Immature natural killer cell (primary cell): ENCODE measurements around the gene ATP5PF. TPM values are rescaled to one million over a fixed set of nuclear protein-coding genes. Genes with fewer than 3 reads are reported as not detected.
A peak's percentile ranks its signal among the peaks of the same experiment; 100 is the strongest.
"Not testable (repeated sequence)": the region's sequence is repeated elsewhere in the genome, so short reads cannot be mapped to it uniquely, and the experiment has no call there.

Experiments
- DNase-seq, 3 donors: peaks; one replicate each; pipeline ENCODE4 v3.0.0; 2022; ENCODE audit warnings: mixed read lengths in 1 of 3
- H3K27ac Mint-ChIP-seq, 6 donors: one replicate each; pipeline ENCODE4 v1.8.0; 2020; ENCODE audit warnings: mixed read lengths in 6 of 6, mild to moderate bottlenecking in 5 of 6, inconsistent platforms in 4 of 6, moderate library complexity in 3 of 6
- H3K27me3 Mint-ChIP-seq, 3 donors: one replicate each; pipeline ENCODE4 v1.8.0; 2020 to 2021; ENCODE audit warnings: low read depth in 3 of 3, mild to moderate bottlenecking in 3 of 3, mixed read lengths in 3 of 3, moderate library complexity in 3 of 3, inconsistent platforms in 1 of 3
- H3K36me3 Mint-ChIP-seq, 3 donors: one replicate each; pipeline ENCODE4 v1.8.0; 2020; ENCODE audit warnings: mixed read lengths in 3 of 3, inconsistent platforms in 2 of 3, mild to moderate bottlenecking in 2 of 3
- H3K4me1 Mint-ChIP-seq, 2 donors: one replicate each; pipeline ENCODE4 v1.8.0; 2020; ENCODE audit warnings: inconsistent platforms in 2 of 2, mild to moderate bottlenecking in 2 of 2, mixed read lengths in 2 of 2, moderate library complexity in 1 of 2
- H3K4me3 Mint-ChIP-seq, 5 donors: one replicate each; pipeline ENCODE4 v1.8.0; 2020; ENCODE audit warnings: mild to moderate bottlenecking in 5 of 5, mixed read lengths in 5 of 5, inconsistent platforms in 3 of 5, moderate library complexity in 3 of 5
- H3K9me3 Mint-ChIP-seq, 6 donors: one replicate each; pipeline ENCODE4 v1.8.0; 2020; ENCODE audit warnings: mild to moderate bottlenecking in 6 of 6, mixed read lengths in 6 of 6, inconsistent platforms in 4 of 6, moderate library complexity in 3 of 6
- polyA plus RNA-seq, 3 donors: library from polyadenylated mRNA; unstranded; fragments of 300-500 nt; fragmentation: Illumina TruSeq; gene quantifications; one replicate each; pipeline ENCODE4 v1.2.3, GENCODE V29; 2021

ATP5PF gene
- polyA plus RNA-seq, 3 donors from 2014 or later, result 343 to 470 (median 345) TPM

DNA sequence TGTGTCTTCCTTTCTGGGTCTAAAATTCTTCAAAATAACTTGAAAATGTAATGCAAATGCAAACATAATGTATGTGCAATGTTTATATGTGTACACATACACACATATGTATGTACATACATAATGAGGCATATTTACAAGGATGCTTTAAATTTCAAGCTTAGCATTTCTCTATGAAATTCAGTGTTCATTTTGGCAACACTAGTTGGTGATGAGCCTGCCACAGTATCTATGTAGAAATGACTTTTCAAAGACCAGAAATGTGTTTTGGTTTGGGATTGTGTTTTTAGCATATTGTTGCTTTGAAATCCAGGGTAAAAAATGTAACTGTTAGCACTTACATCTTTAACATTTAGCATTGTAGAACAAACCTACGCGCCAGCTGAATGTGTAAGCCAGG lies 10.2 kb upstream of the ATP5PF start:
- Mint-ChIP-seq H3K27ac (no peak overlapping the region), H3K9me3 (no peaks in the 10 kb centered on the region), H3K4me1 (peaks cover 9 to 35% of the 10 kb centered on the region in 2 donors), H3K36me3 (peaks cover 0 to 14% (median 4%) of the 10 kb centered on the region in 3 donors), H3K27me3 (peaks cover 0 to 3% (median 0%) of the 10 kb centered on the region in 3 donors), H3K4me3 (no peak overlapping the region)
- DNase-seq, result no peak

DNA sequence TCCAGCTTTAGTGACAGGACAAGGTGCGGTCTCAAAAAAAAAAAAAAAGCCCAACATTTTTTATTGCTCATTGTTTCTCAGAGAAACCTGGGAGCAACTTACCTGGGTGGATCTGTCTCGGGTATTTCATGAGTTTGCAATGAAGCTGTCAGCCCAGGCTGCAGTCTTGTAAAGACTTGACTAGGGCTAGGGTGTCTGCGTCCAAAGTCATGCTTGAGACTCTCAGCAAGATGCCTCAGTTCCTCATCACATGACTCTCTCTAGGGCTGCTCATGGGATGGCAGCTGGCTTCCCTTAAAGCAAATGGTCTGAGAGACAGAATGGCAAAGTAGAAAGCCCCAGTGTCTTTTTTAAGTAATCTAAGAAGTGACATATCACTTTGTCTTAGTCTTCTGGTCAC lies 8.2 kb upstream of the ATP5PF start:
- H3K27ac Mint-ChIP-seq, result no peak overlapping the region
- no peak overlapping the region for H3K4me3 Mint-ChIP-seq
- no peaks in the 10 kb centered on the region for H3K27me3 Mint-ChIP-seq
- H3K4me1 Mint-ChIP-seq, result peaks cover 9 to 45% of the 10 kb centered on the region in 2 donors
- H3K9me3 Mint-ChIP-seq, result no peaks in the 10 kb centered on the region
- peaks cover 0 to 14% (median 0%) of the 10 kb centered on the region in 3 donors for H3K36me3 Mint-ChIP-seq
- DNase-seq, result no peak

DNA sequence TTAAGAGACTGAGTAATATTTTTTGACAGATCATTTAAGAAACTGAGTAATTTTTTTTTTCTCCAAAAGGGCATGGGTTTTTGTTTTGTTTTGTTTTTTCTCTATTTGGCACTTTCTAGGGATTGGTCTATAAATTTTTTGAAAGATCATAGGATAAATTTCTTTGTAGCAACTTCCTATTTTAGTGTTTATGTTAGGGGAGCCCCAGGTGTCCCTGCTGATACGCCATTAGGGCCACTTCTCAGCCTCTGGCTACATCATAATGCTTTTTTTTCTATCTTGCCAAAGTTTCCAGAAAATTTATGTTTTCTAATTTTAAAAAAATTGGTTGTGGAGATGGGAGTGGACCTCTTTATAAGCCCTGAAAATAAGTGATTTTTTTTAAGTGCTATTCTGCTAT lies 2.7 kb upstream of the ATP5PF start:
- Mint-ChIP-seq H3K4me1 (peaks cover 42 to 82% of the 10 kb centered on the region in 2 donors), H3K27ac (peak overlapping the region in 2 of 6 donors; percentile 21 to 52), H3K4me3 (peak overlapping the region in 2 of 5 donors; percentile 35 to 95), H3K36me3 (peaks cover 0 to 7% (median 0%) of the 10 kb centered on the region in 3 donors), H3K9me3 (no peaks in the 10 kb centered on the region), H3K27me3 (peaks cover 9 to 16% (median 12%) of the 10 kb centered on the region in 3 donors)
- DNase-seq, result no peak

DNA sequence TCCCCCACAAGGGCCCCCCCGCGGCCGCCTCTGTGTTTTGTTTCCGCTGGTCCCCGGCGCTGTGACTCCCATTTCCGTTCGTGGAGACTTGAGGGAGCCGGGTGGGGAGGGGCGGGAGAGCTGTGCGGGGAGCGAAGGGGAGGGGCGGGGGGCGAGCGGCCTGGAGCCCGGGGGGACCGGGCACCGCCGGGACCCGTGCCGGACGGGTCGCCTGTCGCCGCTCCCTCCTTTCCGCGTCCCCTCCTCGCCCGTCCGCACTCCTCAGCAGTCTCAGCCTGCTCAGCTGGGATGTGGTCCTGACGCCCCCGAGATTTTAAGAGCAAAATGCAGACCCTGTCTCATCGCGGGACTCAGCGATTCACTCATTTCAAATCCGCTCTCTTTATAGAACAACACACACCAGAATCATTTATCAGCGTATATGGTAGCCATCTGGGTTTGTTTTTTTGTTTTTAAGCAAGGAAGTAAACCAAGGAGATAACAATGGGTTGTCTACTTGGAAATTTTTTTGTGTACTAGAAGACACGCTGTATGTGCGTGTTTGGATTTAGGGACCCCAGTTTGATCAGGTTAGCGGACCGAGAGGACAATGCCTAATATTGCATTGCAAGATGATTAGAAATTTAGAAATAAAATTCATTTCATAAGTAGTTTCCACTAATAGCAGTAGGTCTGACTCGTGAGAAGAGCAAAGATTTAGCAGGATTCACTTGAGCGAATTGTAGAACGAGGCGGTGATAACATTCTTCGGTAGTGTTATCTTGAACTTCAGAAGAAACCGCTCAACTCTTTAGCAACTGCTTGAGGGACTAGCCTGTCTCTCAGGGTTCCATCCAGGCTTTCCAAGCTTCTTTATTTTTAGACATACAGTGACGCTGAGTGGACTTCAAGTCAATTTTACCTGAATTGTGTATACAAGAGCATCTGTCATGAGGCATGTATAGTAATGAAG lies 1.2 kb upstream of the ATP5PF start:
- H3K27me3 Mint-ChIP-seq, result peaks cover 9 to 16% (median 12%) of the 10 kb centered on the region in 3 donors
- H3K9me3 Mint-ChIP-seq, result no peaks in the 10 kb centered on the region
- peak overlapping the region; percentile 96 to 99 (median 97) for H3K27ac Mint-ChIP-seq
- no peaks in the 10 kb centered on the region for H3K36me3 Mint-ChIP-seq
- H3K4me1 Mint-ChIP-seq, result peaks cover 40 to 74% of the 10 kb centered on the region in 2 donors
- peak overlapping the region; percentile 95 to 100 (median 99) for H3K4me3 Mint-ChIP-seq
- no peak for DNase-seq

DNA sequence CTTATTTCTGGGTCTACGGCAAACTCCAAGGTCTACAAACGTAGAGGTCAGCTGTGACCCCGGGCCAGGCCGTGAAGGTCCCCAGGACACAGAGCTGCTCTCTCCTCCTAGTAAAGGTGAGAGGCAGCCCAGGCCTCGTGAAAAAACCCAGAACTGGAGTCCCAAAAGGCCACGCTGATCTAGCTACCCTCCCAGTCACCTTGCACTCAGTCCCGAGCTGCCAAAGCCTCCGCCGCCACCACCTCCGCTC lies 125 bp downstream of the ATP5PF start:
- H3K4me3 Mint-ChIP-seq, result peak overlapping the region; percentile 99 to 100 (median 99)
- H3K27ac Mint-ChIP-seq, result peak overlapping the region; percentile 97 to 100 (median 99)
- H3K36me3 Mint-ChIP-seq, result peaks cover 4% of the 10 kb centered on the region in 3 donors
- no peaks in the 10 kb centered on the region for H3K9me3 Mint-ChIP-seq
- no peak for DNase-seq
- peaks cover 41 to 67% of the 10 kb centered on the region in 2 donors for H3K4me1 Mint-ChIP-seq
- peaks cover 9 to 16% (median 12%) of the 10 kb centered on the region in 3 donors for H3K27me3 Mint-ChIP-seq

DNA sequence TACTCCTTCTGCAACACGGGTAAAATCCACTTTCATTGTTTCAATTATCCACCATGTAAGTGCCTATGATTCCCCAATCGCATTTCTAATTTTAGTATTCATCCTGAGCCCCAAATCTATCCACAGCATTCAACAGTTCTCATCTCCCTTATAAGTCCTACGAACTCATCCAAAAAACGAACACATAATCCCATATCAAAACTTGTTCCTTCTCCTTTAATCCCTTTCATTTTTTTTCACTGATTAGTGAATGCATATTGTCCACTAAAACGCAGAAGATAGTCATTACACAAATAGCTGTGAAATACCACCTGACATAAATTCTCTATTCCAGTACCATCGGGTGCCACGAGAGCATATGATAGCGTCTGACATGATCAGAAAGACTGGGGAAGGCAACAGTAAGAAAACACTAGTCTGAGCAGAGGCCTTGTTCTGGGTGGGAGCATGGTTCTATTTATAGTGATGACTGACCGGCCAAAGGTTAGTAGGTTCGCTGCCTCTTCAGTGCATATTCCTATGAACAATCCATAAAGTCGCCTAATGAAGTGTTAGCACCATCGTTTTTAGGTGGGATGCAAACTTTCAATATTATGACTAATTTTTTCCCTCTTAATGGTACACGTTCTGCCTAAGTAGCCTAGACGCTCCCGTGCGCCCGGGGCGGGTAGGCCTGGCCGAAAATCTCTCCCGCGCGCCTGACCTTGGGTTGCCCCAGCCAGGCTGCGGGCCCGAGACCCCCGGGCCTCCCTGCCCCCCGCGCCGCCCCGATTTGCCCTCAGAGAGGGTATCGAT lies 648 bp downstream of the ATP5PF start:
- Mint-ChIP-seq H3K27ac (peak overlapping the region; percentile 97 to 100 (median 99)), H3K4me1 (peaks cover 38 to 61% of the 10 kb centered on the region in 2 donors), H3K27me3 (peaks cover 9 to 16% (median 12%) of the 10 kb centered on the region in 3 donors), H3K36me3 (peaks cover 4 to 9% (median 4%) of the 10 kb centered on the region in 3 donors), H3K9me3 (no peaks in the 10 kb centered on the region), H3K4me3 (peak overlapping the region; percentile 99 to 100 (median 99))
- DNase-seq, result peak in 2 of 3 donors; percentile 5 to 17

DNA sequence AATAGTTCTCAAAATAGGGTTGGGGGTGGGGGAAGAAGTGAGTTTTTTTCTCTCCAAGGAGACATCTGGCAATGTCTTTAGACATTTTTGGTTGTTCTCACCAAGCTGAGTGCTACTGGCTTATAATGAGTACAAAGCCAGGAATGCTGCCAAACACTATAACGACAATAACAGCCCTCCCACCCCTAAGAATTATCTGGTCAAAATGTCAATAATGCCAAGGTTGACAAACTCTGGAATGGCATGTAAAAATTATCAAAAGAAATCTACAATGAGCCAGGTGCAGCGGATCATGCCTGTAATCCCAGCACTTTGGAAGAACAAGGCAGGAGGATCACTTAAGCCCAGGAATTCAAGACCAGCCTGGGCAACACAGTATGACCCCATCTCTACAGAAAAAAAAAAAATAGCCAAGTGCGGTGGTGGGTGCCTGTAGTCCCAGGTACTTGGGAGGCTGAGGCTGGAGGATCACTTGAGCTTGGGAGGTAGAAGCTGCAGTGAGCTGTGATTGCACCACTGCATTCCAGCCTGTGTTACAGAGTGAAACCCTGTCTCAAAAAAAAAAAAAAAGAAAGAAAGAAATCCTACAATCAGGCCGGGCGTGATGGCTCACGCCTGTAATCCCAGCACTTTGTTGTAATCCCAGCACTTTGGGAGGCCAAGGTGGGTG lies 2.5 kb downstream of the ATP5PF start:
- H3K27me3 Mint-ChIP-seq, result peaks cover 9 to 16% (median 12%) of the 10 kb centered on the region in 3 donors
- DNase-seq, result no peak
- H3K27ac Mint-ChIP-seq, result no peak overlapping the region
- peak overlapping the region in 2 of 5 donors; percentile 4 to 12 for H3K4me3 Mint-ChIP-seq
- H3K9me3 Mint-ChIP-seq, result no peaks in the 10 kb centered on the region
- peaks cover 33 to 43% of the 10 kb centered on the region in 2 donors for H3K4me1 Mint-ChIP-seq
- peaks cover 9 to 22% (median 10%) of the 10 kb centered on the region in 3 donors for H3K36me3 Mint-ChIP-seq

DNA sequence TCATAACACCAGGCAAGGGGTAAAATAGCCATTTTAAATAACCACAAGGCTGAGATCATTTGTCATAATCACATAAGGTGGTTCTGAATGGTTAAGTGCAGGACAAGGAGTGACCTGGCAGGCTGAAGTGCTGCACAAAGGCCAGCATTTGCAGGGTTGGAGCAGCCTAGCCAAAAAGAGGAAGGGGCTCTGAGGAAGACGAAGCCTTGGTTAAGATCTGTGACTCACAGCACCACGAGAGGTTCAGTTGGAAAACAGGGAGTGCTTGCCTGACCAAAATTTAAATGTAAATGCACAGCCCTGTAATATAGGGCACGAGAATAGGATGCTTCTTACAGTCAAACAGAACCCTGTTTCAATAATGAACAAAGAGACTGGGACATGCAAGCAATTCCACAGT lies 12.1 kb downstream of the ATP5PF start:
- Mint-ChIP-seq H3K27ac (peak overlapping the region in 1 of 6 donors; percentile 0), H3K36me3 (peaks cover 10 to 39% (median 22%) of the 10 kb centered on the region in 3 donors)

DNA sequence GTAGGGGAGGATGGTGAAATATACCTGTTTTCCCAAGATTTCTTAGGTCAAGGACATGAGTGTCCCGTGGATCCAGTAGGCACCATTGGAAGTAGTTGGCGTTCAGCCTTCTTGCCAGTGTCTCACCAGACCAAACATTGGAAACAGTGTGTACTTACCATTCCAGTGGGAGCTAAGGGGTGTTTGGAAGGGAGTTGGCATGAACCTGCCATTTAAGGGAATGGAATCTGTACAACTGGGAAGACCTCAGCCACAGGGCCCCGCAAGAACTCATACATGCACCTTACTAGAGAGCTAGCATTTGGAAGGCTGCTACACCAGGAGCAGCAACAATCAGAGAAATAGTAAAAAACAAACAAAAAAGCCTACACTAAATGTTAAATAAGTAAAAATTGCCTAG lies 12.7 kb downstream of the ATP5PF start:
- Mint-ChIP-seq H3K27ac (no peak overlapping the region), H3K4me3 (no peak overlapping the region), H3K9me3 (no peaks in the 10 kb centered on the region), H3K27me3 (peaks cover 0 to 3% (median 0%) of the 10 kb centered on the region in 3 donors), H3K36me3 (peaks cover 11 to 38% (median 22%) of the 10 kb centered on the region in 3 donors), H3K4me1 (no peaks in the 10 kb centered on the region)
- DNase-seq, result no peak

More for the DNA sequence above, 12.1 kb downstream of the ATP5PF start:
- Mint-ChIP-seq H3K27me3 (peaks cover 0 to 3% (median 0%) of the 10 kb centered on the region in 3 donors), H3K4me3 (no peak overlapping the region), H3K4me1 (no peaks in the 10 kb centered on the region), H3K9me3 (no peaks in the 10 kb centered on the region)
- DNase-seq, result no peak

DNA sequence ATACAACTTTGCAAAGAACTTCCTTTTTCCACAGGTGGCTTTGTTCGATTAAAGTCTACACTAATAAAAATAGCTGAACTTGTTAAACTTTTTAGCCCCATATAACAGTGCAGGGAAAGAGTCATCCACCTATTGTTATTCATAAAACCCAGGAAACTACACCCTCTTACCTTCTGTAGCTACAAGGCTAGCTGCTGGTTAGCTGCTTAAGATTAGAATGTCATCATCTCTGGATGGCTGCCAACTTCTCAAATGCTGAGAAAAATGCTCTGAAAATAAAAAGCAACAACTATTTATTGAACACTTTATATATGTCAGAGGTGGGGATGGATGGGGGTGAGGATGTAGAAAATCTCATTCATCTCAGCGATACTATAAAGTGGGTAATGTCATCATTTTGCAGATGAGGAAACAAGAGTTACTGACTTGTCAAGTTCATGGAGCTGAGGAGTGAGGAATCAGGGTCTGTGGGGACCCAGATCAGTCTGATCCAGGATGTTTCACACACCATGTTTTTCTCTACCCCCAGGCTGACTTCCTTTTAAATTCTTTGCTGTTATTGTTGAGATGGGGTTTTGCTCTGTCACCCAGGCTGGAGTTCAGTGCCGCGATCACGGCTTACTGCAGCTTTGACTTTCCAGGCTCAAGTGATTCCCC lies 17.1 kb downstream of the ATP5PF start:
- H3K9me3 Mint-ChIP-seq, result no peaks in the 10 kb centered on the region

DNA sequence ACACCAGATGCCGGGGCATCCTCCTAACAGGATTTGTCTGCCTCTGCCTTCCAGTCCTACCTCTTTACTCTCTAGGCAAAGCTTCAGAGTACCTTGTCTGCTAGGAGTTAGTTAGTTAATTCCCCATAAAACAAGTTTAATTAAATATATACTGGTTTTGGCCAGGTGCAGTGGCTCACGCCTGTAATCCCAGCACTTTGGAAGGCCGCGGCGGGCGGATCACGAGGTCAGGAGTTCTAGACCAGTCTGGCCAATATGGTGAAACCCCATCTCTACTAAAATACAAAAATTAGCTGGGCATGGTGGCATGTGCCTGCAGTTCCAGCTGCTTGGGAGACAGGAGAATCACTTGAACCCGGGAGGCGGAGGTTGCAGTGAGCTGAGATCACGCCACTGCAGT lies 20.6 kb downstream of the ATP5PF start:
- H3K27me3 Mint-ChIP-seq, H3K4me1 Mint-ChIP-seq, H3K4me3 Mint-ChIP-seq, H3K27ac Mint-ChIP-seq, DNase-seq, H3K36me3 Mint-ChIP-seq, H3K9me3 Mint-ChIP-seq: not testable (repeated sequence)

More for the DNA sequence above, 17.1 kb downstream of the ATP5PF start:
- Mint-ChIP-seq H3K27ac (peak overlapping the region in 1 of 6 donors; percentile 24), H3K4me1 (no peaks in the 10 kb centered on the region), H3K36me3 (peaks cover 9 to 17% (median 12%) of the 10 kb centered on the region in 3 donors), H3K4me3 (no peak overlapping the region), H3K27me3 (peaks cover 0 to 3% (median 0%) of the 10 kb centered on the region in 3 donors)
- DNase-seq, result no peak

DNA sequence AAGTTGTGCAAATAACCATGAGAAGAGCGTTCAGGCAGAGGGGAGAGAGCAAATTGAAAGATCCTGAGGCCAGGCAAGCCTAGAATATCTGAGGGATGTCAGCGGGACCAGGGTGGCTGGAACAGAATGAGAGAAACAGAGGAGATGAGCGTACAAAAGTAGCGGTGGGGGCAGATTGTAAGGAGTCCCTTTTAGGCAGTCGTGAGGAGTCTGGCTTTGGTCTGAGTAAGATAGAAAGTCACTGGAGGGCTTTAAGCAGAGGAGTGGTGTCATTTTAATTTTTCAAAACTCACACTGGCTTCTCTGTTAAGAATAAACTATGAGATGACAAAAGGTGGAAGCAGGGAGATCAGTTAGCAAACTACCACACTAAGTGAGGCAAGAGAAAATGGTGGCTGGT lies 24.2 kb downstream of the ATP5PF start:
- peak overlapping the region in 1 of 6 donors; percentile 29 for H3K27ac Mint-ChIP-seq
- DNase-seq, result no peak
- no peaks in the 10 kb centered on the region for H3K27me3 Mint-ChIP-seq
- H3K4me3 Mint-ChIP-seq, result no peak overlapping the region
- H3K36me3 Mint-ChIP-seq, result no peaks in the 10 kb centered on the region
- no peaks in the 10 kb centered on the region for H3K4me1 Mint-ChIP-seq
- H3K9me3 Mint-ChIP-seq, result no peaks in the 10 kb centered on the region

DNA sequence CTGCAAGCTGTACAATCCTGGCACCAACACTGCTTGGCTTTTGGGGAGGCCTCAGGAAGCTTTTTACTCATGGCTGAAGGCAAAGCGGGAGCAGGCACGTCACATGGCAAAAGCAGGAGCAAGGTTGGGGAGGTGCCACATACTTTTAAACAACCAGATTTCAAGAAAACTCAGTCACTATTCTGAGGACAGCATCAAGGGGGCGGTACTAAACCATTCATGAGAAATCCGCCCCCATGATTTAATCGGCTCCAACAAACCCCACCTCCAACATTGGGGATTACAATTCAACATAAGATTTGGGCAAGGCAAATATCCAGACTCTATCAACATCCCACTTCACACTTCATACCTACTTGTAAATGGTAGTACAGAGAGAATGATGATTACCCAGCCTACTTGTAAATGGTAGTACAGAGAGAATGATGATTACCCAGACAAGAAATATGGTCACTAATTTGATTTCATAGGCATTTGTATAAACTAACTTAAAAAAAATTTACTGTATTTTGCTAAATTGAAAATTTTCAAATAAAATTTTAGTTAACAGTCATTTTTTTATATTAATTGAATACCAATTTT lies 24.9 kb downstream of the ATP5PF start:
- Mint-ChIP-seq H3K9me3 (no peaks in the 10 kb centered on the region), H3K27me3 (no peaks in the 10 kb centered on the region), H3K4me3 (no peak overlapping the region), H3K4me1 (no peaks in the 10 kb centered on the region), H3K36me3 (no peaks in the 10 kb centered on the region), H3K27ac (no peak overlapping the region)
- no peak for DNase-seq
